H1 (cell line): ENCODE results near the gene KLHL40. TPM values are rescaled to one million over a fixed set of nuclear protein-coding genes. Genes with fewer than 3 reads are reported as not detected.
A peak's percentile ranks its signal among the peaks of the same experiment; 100 is the strongest.

Experiments
- EZH2 ChIP-seq: fragments of 200-600 bp; sonication (generic); IDR thresholded peaks from 2 replicates; pipeline ENCODE4 v1.7.1; 2012; ENCODE audit warnings: low read depth, mild to moderate bottlenecking, moderate library complexity, low read length, inconsistent platforms; ENCODE audit not compliant: severe bottlenecking
- FOSL1 ChIP-seq: IDR thresholded peaks from 2 replicates; pipeline ENCODE4 v1.6.1; 2011; ENCODE audit warnings: mild to moderate bottlenecking, low read depth, low read length, moderate library complexity; ENCODE audit not compliant: insufficient read depth
- GTF2F1 ChIP-seq: IDR thresholded peaks from 2 replicates; pipeline ENCODE4 v1.6.1; 2012; ENCODE audit warnings: low read depth, low read length, improper control_type of control experiment, borderline replicate concordance
- HDAC2 ChIP-seq, 2 experiments: fragments of 300-600 bp in 1 of 2; sonication (generic) in 1 of 2; IDR thresholded peaks; 2 replicates each; pipeline ENCODE4 v1.6.1; 2011 to 2012; ENCODE audit warnings: low read depth in 2 of 2, low read length in 2 of 2, mild to moderate bottlenecking in 2 of 2, moderate library complexity in 2 of 2, borderline replicate concordance in 1 of 2, inconsistent platforms in 1 of 2
- POLR2A ChIP-seq, 2 experiments: IDR thresholded peaks; 1 replicate in 1 of 2; 2 replicates in 1 of 2; pipeline ENCODE4 v1.6.1; 2011; ENCODE audit warnings: low read depth in 2 of 2, low read length in 2 of 2, mild to moderate bottlenecking in 2 of 2; ENCODE audit errors: control extremely low read depth in 1 of 2
- TEAD4 ChIP-seq: IDR thresholded peaks from 2 replicates; pipeline ENCODE4 v1.6.1; 2012; ENCODE audit warnings: low read depth, low read length, inconsistent platforms, mixed read lengths
- polyA plus RNA-seq, 7 experiments: library from polyadenylated mRNA; depleted of rRNA in 3 of 7; stranded (reverse) in 5 of 7; unstranded in 2 of 7; fragments of >200 nt in 5 of 7; fragments of 200-250 nt in 2 of 7; gene quantifications; 1 replicate in 5 of 7; 2 replicates in 1 of 7; 4 replicates in 1 of 7; pipeline versions ENCODE4 v1.2.1 to v1.2.3, GENCODE V29; 2011 to 2013; ENCODE audit warnings: missing spikeins in 2 of 7, mixed read lengths in 2 of 7
- total RNA-seq: library from RNA; stranded (reverse); fragmentation: NEBNext Ultra II Directional; extraction: Animal tissue kit (Norgen Biotek cat#: 25700); gene quantifications from 2 replicates; pipeline ENCODE4 v1.2.1, GENCODE V29; 2021

The KLHL40 gene
- total and polyA plus RNA-seq, 2 of the 8 experiments (the other 6 are each of a cell fraction or from before 2014, with no cell fraction given) = 0.02 TPM; not detected in 1

DNA sequence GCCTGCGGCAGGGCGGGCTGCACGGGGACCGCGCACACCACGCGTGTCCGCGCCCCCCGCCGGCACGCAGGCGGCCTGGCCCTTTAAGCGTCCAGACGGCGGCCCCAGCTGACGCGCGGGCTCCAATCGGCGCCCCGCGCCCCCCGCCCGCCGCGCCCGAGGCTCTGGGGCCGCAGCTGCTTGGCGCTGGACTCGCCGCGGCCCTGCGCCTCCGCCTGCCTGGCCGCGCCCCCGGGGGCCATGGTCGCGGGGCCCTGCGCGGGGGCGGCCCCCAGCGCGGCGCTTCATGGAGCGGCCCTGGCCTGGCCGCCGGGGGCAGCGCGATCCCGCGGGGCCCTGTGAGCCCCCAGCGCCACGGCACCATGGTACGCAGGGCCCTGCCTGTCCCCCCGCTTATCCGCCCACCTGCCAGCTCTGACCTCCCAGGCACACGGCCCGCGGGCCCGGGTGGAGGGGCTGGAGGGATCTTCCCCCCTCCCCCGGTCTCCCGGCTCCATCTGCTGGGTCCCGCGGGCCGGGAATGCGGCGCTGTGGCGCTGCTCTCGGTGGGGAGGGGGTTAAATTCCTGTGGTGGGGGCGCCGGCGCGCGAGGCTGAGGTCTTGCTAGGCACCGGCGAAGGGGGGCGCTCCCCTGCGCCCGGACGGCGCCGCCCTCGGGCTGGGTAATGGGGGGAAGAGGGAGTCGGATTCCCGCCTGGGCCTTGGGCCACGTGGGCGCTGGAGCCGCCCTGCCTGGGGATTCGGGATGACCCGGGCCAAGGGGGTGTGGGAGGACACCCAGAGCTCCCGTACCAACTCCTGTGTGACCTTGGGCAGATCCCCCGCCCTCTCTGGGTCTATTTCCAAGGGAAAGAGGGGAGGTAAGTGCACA, 30.8 kb upstream of the KLHL40 start (continued):
- TF ChIP-seq HDAC2 (IDR thresholded peaks at IDR 0.05; ENCODE audit: borderline replicate concordance in 1 of 2, low read depth in 2 of 2, low read length in 2 of 2) (peak; percentile 77 to 89; a peak in 2 of 4 replicates), FOSL1 (no peak), TEAD4 (peak; percentile 98), POLR2A (IDR thresholded peaks at IDR 0.05; ENCODE audit: control extremely low read depth in 1 of 2, low read depth in 2 of 2, low read length in 2 of 2) (peak in 1 of 2 experiments; percentile 26; a peak in 1 of 3 replicates), EZH2 (no peak), GTF2F1 (no peak)
